GM12873 (cell line): ENCODE measurements around the gene NME7.

Experiments used
- CTCF ChIP-seq: IDR thresholded peaks from 2 replicates; pipeline ENCODE4 v1.5.1; 2012; ENCODE audit warnings: low read depth, mild to moderate bottlenecking, moderate library complexity, low read length, control low read depth; ENCODE audit not compliant: insufficient read depth; ENCODE audit errors: missing control alignments

NME7 gene

GRCh38 chr1:169161496-169162194 lies 206.0 kb downstream of the NME7 start:
- peak; percentile 20 for TF ChIP-seq CTCF

GRCh38 chr1:169160845-169161495 lies 206.6 kb downstream of the NME7 start:
- no peak for TF ChIP-seq CTCF

GRCh38 chr1:169156580-169156979 lies 211.0 kb downstream of the NME7 start:
- TF ChIP-seq CTCF = no peak

GRCh38 chr1:169155675-169156074 lies 211.9 kb downstream of the NME7 start:
- no peak for TF ChIP-seq CTCF

GRCh38 chr1:169151338-169151837 lies 216.2 kb downstream of the NME7 start:
- no peak for TF ChIP-seq CTCF

- TF ChIP-seq CTCF = no peak
Observed at GRCh38 chr1:169150641-169151337, 216.8 kb downstream of the NME7 start.
